Transverse colon (tissue), 4 donors: Measurements from ENCODE around the gene KCTD1.
A peak's percentile ranks its signal among the peaks of the same experiment; 100 is the strongest.

Experiments used
- POLR2AphosphoS5 ChIP-seq, 3 donors: sonication (generic); formaldehyde crosslinking; IDR thresholded peaks; one replicate each; pipeline ENCODE4 v1.6.1; 2016; ENCODE audit warnings: antibody characterized with exemption in 3 of 3
- TF ChIP-seq, protein P1 (sequence below), 5 experiments: fragments of 200-600 bp in 3 of 5; fragments of 450-650 bp in 2 of 5; sonication (generic) in 3 of 5; IDR thresholded peaks; 1 replicate in 2 of 5; 2 replicates in 3 of 5; pipeline ENCODE4 v1.5.1; 2016 to 2017; ENCODE audit warnings: antibody characterized with exemption in 5 of 5, inconsistent platforms in 3 of 5, mild to moderate bottlenecking in 2 of 5, moderate library complexity in 1 of 5

DNA sequence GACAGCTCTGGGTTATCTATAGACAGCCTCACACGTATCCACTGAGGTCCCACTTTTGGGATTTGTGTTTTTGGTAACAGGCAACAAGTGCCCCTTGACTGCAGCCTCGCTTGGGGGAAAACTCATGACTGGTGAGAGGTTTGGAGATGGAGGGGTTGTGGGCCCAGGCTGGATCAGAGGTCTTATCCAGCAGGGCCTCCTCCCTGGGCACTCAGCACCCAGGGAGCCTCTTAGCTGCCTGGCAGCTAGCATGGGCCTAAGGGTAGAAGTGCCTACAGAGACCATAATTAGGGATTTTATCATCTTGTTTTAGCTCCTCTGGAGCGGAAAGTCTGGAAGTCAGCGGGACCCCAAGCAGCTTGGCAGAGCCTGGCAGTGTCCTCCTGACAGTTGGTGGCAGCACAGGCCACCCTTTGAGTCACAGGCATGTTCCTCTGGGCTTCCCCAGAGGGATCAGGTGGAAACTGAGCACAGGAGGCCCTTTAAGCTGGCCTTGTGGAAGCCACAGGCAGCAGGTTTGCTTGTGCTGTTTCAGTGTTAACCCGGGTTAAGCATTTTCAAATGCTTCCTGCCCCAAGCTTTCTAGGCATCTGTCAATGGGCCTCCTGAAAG is 143.1 kb downstream of the KCTD1 start:
- TF ChIP-seq, protein P1, sequence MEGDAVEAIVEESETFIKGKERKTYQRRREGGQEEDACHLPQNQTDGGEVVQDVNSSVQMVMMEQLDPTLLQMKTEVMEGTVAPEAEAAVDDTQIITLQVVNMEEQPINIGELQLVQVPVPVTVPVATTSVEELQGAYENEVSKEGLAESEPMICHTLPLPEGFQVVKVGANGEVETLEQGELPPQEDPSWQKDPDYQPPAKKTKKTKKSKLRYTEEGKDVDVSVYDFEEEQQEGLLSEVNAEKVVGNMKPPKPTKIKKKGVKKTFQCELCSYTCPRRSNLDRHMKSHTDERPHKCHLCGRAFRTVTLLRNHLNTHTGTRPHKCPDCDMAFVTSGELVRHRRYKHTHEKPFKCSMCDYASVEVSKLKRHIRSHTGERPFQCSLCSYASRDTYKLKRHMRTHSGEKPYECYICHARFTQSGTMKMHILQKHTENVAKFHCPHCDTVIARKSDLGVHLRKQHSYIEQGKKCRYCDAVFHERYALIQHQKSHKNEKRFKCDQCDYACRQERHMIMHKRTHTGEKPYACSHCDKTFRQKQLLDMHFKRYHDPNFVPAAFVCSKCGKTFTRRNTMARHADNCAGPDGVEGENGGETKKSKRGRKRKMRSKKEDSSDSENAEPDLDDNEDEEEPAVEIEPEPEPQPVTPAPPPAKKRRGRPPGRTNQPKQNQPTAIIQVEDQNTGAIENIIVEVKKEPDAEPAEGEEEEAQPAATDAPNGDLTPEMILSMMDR (IDR thresholded peaks at IDR 0.05), result peak in 1 of 5 experiments; percentile 11
- no peak for TF ChIP-seq POLR2AphosphoS5 (IDR thresholded peaks at IDR 0.05)
